ENCODE results near the gene A3GALT2.
"Not testable (repeated sequence)": the region's sequence is repeated elsewhere in the genome, so short reads cannot be mapped to it uniquely, and the experiment has no call there.

Gene A3GALT2

GRCh38 chr1:33290615-33291014 lies 30.3 kb downstream of the A3GALT2 start:
- DNase-seq, result not testable (repeated sequence)

GRCh38 chr1:33289858-33290154 lies 31.1 kb downstream of the A3GALT2 start:
- no peak for DNase-seq

- DNase-seq, result no peak
Observed at GRCh38 chr1:33288976-33289857, 31.7 kb downstream of the A3GALT2 start.

- DNase-seq, result no peak
Observed at GRCh38 chr1:33287317-33287716, 33.6 kb downstream of the A3GALT2 start.

GRCh38 chr1:33286451-33287185 lies 34.3 kb downstream of the A3GALT2 start:
- no peak for DNase-seq

- no peak for DNase-seq
Observed at GRCh38 chr1:33284049-33284448, 36.8 kb downstream of the A3GALT2 start.

- DNase-seq, result no peak
Observed at GRCh38 chr1:33282791-33283190, 38.1 kb downstream of the A3GALT2 start.

- DNase-seq, result no peak
Observed at GRCh38 chr1:33281554-33282303, 39.2 kb downstream of the A3GALT2 start.

GRCh38 chr1:33280091-33280661 lies 40.7 kb downstream of the A3GALT2 start:
- DNase-seq, result no peak

GRCh38 chr1:33277488-33278084 lies 43.3 kb downstream of the A3GALT2 start:
- DNase-seq, result no peak

- DNase-seq, result no peak
Observed at GRCh38 chr1:33276573-33277298, 44.2 kb downstream of the A3GALT2 start.

GRCh38 chr1:33275706-33276572 lies 45.0 kb downstream of the A3GALT2 start:
- no peak for DNase-seq

- no peak for DNase-seq
Observed at GRCh38 chr1:33275195-33275594, 45.7 kb downstream of the A3GALT2 start.

GRCh38 chr1:33274446-33274845 lies 46.5 kb downstream of the A3GALT2 start:
- no peak for DNase-seq

GRCh38 chr1:33273961-33274371 lies 46.9 kb downstream of the A3GALT2 start:
- no peak for DNase-seq

GRCh38 chr1:33273406-33273805 lies 47.5 kb downstream of the A3GALT2 start:
- peak in 1 of 2 donors; percentile 29 for DNase-seq

GRCh38 chr1:33272930-33273329 lies 48.0 kb downstream of the A3GALT2 start:
- no peak for DNase-seq

GRCh38 chr1:33272509-33272908 lies 48.4 kb downstream of the A3GALT2 start:
- DNase-seq, result no peak

GRCh38 chr1:33271666-33272505 lies 49.0 kb downstream of the A3GALT2 start:
- DNase-seq, result no peak

Data from CD4-positive, alpha-beta T cell treated with Interleukin-4 for 1 hour (primary cell).